DOHH2 (cell line): ENCODE measurements around the gene SLC2A9.

Experiments used
- H3F3A ChIP-seq: fragments of 200-600 bp; sonication (generic), shearing (Covaris generic); 2 replicates; pipeline ENCODE4 v1.6.0; 2016; ENCODE audit warnings: antibody characterized with exemption, mild to moderate bottlenecking; ENCODE audit not compliant: control insufficient read depth, insufficient read depth
- H3K27ac ChIP-seq: fragments of 200-600 bp; sonication (generic); 2 replicates; pipeline ENCODE4 v1.5.1; 2014; ENCODE audit warnings: low read depth, mild to moderate bottlenecking, low read length, moderate library complexity
- H3K27me3 ChIP-seq: fragments of 200-600 bp; sonication (generic); 2 replicates; pipeline ENCODE4 v1.6.1; 2014; ENCODE audit warnings: mild to moderate bottlenecking, low read length, mixed read lengths; ENCODE audit not compliant: control insufficient read depth
- H3K36me3 ChIP-seq: fragments of 200-600 bp; sonication (generic); 2 replicates; pipeline ENCODE4 v1.6.1; 2014; ENCODE audit warnings: mild to moderate bottlenecking, low read length, moderate library complexity, mixed read lengths; ENCODE audit not compliant: control insufficient read depth
- H3K4me1 ChIP-seq: fragments of 200-600 bp; sonication (generic); 2 replicates; pipeline ENCODE4 v1.6.1; 2014; ENCODE audit warnings: mild to moderate bottlenecking, low read length, mixed read lengths; ENCODE audit not compliant: control insufficient read depth
- H3K4me2 ChIP-seq: fragments of 200-600 bp; sonication (generic); 2 replicates; pipeline ENCODE4 v1.6.0; 2014; ENCODE audit warnings: mild to moderate bottlenecking, low read length, moderate library complexity
- H3K4me3 ChIP-seq: fragments of 200-600 bp; sonication (generic); 2 replicates; pipeline ENCODE4 v1.5.1; 2014; ENCODE audit warnings: mild to moderate bottlenecking, low read length, mixed read lengths
- H3K79me2 ChIP-seq: fragments of 200-600 bp; sonication (generic); 2 replicates; pipeline ENCODE4 v1.6.1; 2014; ENCODE audit warnings: mild to moderate bottlenecking, low read length, mixed read lengths; ENCODE audit not compliant: control insufficient read depth
- H3K9me2 ChIP-seq: fragments of 200-600 bp; sonication (generic); replicated peaks from 2 replicates; pipeline ENCODE4 v1.6.1; 2014; ENCODE audit warnings: mild to moderate bottlenecking, low read length, mixed read lengths; ENCODE audit not compliant: control insufficient read depth
- H3K9me3 ChIP-seq: fragments of 200-600 bp; sonication (generic); 2 replicates; pipeline ENCODE4 v1.6.1; 2014; ENCODE audit warnings: antibody characterized with exemption, low read length, mixed read lengths; ENCODE audit not compliant: control insufficient read depth, insufficient read depth
- H4K20me1 ChIP-seq: fragments of 200-600 bp; sonication (generic); 2 replicates; pipeline ENCODE4 v1.6.0; 2014; ENCODE audit warnings: low read depth, mild to moderate bottlenecking, antibody characterized with exemption, low read length, moderate library complexity; ENCODE audit not compliant: control insufficient read depth, insufficient read depth
- CTCF ChIP-seq: fragments of 200-600 bp; sonication (generic); IDR thresholded peaks from one replicate; pipeline ENCODE4 v1.5.1; 2014; ENCODE audit warnings: antibody characterized with exemption, mild to moderate bottlenecking, low read depth, low read length; ENCODE audit not compliant: poor library complexity, severe bottlenecking
- EZH2phosphoT487 ChIP-seq: fragments of 200-600 bp; sonication (generic); IDR thresholded peaks from 2 replicates; pipeline ENCODE4 v1.6.1; 2017; ENCODE audit warnings: borderline replicate concordance, mild to moderate bottlenecking, antibody characterized with exemption, low read length, moderate library complexity, mixed read lengths

SLC2A9 gene

GRCh38 chr4:9782136-9782436 lies 239.2 kb downstream of the SLC2A9 start:
- Histone ChIP-seq H3K36me3 (no peaks in the 10 kb centered on the region), H4K20me1 (no peaks in the 10 kb centered on the region), H3K79me2 (no peaks in the 10 kb centered on the region), H3F3A (no peaks in the 10 kb centered on the region), H3K4me1 (no peaks in the 10 kb centered on the region), H3K27ac (no peak overlapping the region), H3K27me3 (peaks cover 8% of the 10 kb centered on the region), H3K4me2 (no peak overlapping the region), H3K9me2 (no peaks in the 10 kb centered on the region), H3K4me3 (no peak overlapping the region), H3K9me3 (no peaks in the 10 kb centered on the region)
- TF ChIP-seq EZH2phosphoT487 (no peak), CTCF (no peak)

DNA sequence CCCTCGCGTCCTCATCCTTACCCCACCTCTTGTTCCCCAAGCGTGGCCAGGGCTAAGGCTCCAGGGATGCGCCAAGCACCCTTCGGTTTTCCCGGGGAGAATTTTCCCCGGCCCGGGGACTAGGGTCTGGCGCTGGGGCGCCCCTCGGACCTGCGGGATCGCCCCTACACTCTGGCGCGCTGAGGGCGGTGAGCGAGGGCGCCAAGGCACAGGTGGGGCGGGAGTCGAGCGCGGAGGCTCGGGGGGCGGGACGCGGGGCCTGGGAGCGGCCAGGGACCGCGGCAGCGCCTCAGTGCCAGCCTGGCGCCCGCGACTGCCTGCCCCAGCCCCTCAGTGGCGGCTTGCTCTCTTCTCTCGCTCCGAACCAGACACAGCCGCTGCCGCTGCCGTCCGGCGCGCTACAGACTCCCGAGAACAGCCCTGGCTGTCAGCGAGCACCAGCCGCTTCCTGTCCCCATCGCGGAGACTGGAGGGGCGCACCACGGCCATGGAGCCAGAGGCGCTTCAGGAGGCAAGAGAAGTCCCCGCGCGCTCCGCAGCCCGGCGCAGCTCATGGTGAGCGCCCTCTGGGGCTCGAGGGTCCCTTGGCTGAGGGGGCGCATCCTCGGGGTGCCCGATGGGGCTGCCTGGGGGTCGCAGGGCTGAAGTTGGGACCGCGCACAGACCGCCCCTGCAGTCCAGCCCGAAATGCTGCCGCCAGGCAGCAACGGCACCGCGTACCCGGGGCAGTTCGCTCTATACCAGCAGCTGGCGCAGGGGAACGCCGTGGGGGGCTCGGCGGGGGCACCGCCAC lies 239.8 kb downstream of the SLC2A9 start, which contains the start of gene DRD5:
DRD5 (plus strand) TSS at position 292 of the 793 bp plus-strand sequence; CDS start at position 688, 396 bp downstream.
- Histone ChIP-seq H3K4me2 (no peak within 1 kb of the TSS), H3K9me2 (no peaks in the 10 kb centered on the region), H3K27ac (no peak within 1 kb of the TSS), H3K9me3 (no peaks in the 10 kb centered on the region), H3K4me3 (no peak within 1 kb of the TSS), H4K20me1 (no peaks in the 10 kb centered on the region), H3K36me3 (no peaks in the 10 kb centered on the region), H3F3A (no peaks in the 10 kb centered on the region), H3K27me3 (peaks cover 8% of the 10 kb centered on the region), H3K4me1 (no peaks in the 10 kb centered on the region), H3K79me2 (no peaks in the 10 kb centered on the region)
- TF ChIP-seq CTCF (no peak), EZH2phosphoT487 (no peak)
